ENCODE measurements around the gene RDX. TPM values are rescaled to one million over a fixed set of nuclear protein-coding genes. Genes with fewer than 3 reads are reported as not detected.
"Not testable (repeated sequence)": the region's sequence is repeated elsewhere in the genome, so short reads cannot be mapped to it uniquely, and the experiment has no call there.

Gene RDX
- total and polyA plus RNA-seq, 2 donors from 2014 or later: 28.0 to 97.3 TPM

GRCh38 chr11:110312670-110313069 lies 16.3 kb upstream of the RDX start:
- Histone ChIP-seq H3K4me1 (ENCODE audit: control insufficient read depth in 2 of 3, insufficient read depth in 2 of 3, low read depth in 1 of 3, low read length in 3 of 3) (no peaks in the 10 kb centered on the region), H3K36me3 (ENCODE audit: control insufficient read depth in 2 of 3, insufficient read depth in 3 of 3, low read length in 3 of 3) (no peaks in the 10 kb centered on the region), H3K9me3 (ENCODE audit: control insufficient read depth in 2 of 3, insufficient read depth in 1 of 3, low read length in 3 of 3) (no peaks in the 10 kb centered on the region), H3K27ac (ENCODE audit: low read depth in 2 of 2, low read length in 2 of 2) (no peak overlapping the region), H3K4me3 (ENCODE audit: low read length in 3 of 3) (no peak overlapping the region), H3K9ac (ENCODE audit: low read length in 3 of 3) (no peak overlapping the region), H3K27me3 (ENCODE audit: control insufficient read depth, insufficient read depth, low read length) (no peaks in the 10 kb centered on the region)
- FAIRE-seq: no peak
- intact Hi-C loops (cut with DNase I): no loop called here
- TF ChIP-seq CTCF (IDR thresholded peaks at IDR 0.05; ENCODE audit: borderline replicate concordance, extremely low read depth, insufficient read depth): no peak
- DNase-seq: no peak

- FAIRE-seq: no peak
These were observed 15.6 kb upstream of the RDX start for GRCh38 chr11:110311783-110312579.

GRCh38 chr11:110308071-110308470 lies 11.7 kb upstream of the RDX start:
- no peak for FAIRE-seq
- no peak overlapping the region for H3K27ac ChIP-seq (ENCODE audit: low read depth in 2 of 2, low read length in 2 of 2)
- H3K4me1 ChIP-seq (ENCODE audit: control insufficient read depth in 2 of 3, insufficient read depth in 2 of 3, low read depth in 1 of 3, low read length in 3 of 3): peaks cover 0 to 7% (median 0%) of the 10 kb centered on the region in 3 donors
- no peaks in the 10 kb centered on the region for H3K36me3 ChIP-seq (ENCODE audit: control insufficient read depth in 2 of 3, insufficient read depth in 3 of 3, low read length in 3 of 3)
- H3K9me3 ChIP-seq (ENCODE audit: control insufficient read depth in 2 of 3, insufficient read depth in 1 of 3, low read length in 3 of 3): no peaks in the 10 kb centered on the region
- intact Hi-C loops (cut with DNase I): no loop called here
- DNase-seq: no peak
- H3K9ac ChIP-seq (ENCODE audit: low read length in 3 of 3): no peak overlapping the region
- H3K27me3 ChIP-seq (ENCODE audit: control insufficient read depth, insufficient read depth, low read length): no peaks in the 10 kb centered on the region
- no peak for TF ChIP-seq CTCF (IDR thresholded peaks at IDR 0.05; ENCODE audit: borderline replicate concordance, extremely low read depth, insufficient read depth)
- H3K4me3 ChIP-seq (ENCODE audit: low read length in 3 of 3): no peak overlapping the region

More at GRCh38 chr11:110311783-110312579, 15.6 kb upstream of the RDX start:
- H3K27ac ChIP-seq (ENCODE audit: low read depth in 2 of 2, low read length in 2 of 2): no peak overlapping the region
- no peak for TF ChIP-seq CTCF (IDR thresholded peaks at IDR 0.05; ENCODE audit: borderline replicate concordance, extremely low read depth, insufficient read depth)
- H3K27me3 ChIP-seq (ENCODE audit: control insufficient read depth, insufficient read depth, low read length): no peaks in the 10 kb centered on the region
- H3K9me3 ChIP-seq (ENCODE audit: control insufficient read depth in 2 of 3, insufficient read depth in 1 of 3, low read length in 3 of 3): no peaks in the 10 kb centered on the region
- H3K4me3 ChIP-seq (ENCODE audit: low read length in 3 of 3): no peak overlapping the region
- DNase-seq: no peak
- H3K9ac ChIP-seq (ENCODE audit: low read length in 3 of 3): no peak overlapping the region
- intact Hi-C loops (cut with DNase I): no loop called here
- no peaks in the 10 kb centered on the region for H3K36me3 ChIP-seq (ENCODE audit: control insufficient read depth in 2 of 3, insufficient read depth in 3 of 3, low read length in 3 of 3)
- no peaks in the 10 kb centered on the region for H3K4me1 ChIP-seq (ENCODE audit: control insufficient read depth in 2 of 3, insufficient read depth in 2 of 3, low read depth in 1 of 3, low read length in 3 of 3)

GRCh38 chr11:110306019-110306388 lies 9.6 kb upstream of the RDX start:
- H3K36me3 ChIP-seq (ENCODE audit: control insufficient read depth in 2 of 3, insufficient read depth in 3 of 3, low read length in 3 of 3); intact Hi-C loops (cut with DNase I); H3K9me3 ChIP-seq (ENCODE audit: control insufficient read depth in 2 of 3, insufficient read depth in 1 of 3, low read length in 3 of 3); H3K9ac ChIP-seq (ENCODE audit: low read length in 3 of 3); FAIRE-seq; DNase-seq; H3K27me3 ChIP-seq (ENCODE audit: control insufficient read depth, insufficient read depth, low read length); H3K4me1 ChIP-seq (ENCODE audit: control insufficient read depth in 2 of 3, insufficient read depth in 2 of 3, low read depth in 1 of 3, low read length in 3 of 3); H3K4me3 ChIP-seq (ENCODE audit: low read length in 3 of 3); H3K27ac ChIP-seq (ENCODE audit: low read depth in 2 of 2, low read length in 2 of 2): not testable (repeated sequence)

Measured in kidney (tissue), 14 donors.